ENCODE measurements around the gene TFB1M.

The TFB1M gene

DNA sequence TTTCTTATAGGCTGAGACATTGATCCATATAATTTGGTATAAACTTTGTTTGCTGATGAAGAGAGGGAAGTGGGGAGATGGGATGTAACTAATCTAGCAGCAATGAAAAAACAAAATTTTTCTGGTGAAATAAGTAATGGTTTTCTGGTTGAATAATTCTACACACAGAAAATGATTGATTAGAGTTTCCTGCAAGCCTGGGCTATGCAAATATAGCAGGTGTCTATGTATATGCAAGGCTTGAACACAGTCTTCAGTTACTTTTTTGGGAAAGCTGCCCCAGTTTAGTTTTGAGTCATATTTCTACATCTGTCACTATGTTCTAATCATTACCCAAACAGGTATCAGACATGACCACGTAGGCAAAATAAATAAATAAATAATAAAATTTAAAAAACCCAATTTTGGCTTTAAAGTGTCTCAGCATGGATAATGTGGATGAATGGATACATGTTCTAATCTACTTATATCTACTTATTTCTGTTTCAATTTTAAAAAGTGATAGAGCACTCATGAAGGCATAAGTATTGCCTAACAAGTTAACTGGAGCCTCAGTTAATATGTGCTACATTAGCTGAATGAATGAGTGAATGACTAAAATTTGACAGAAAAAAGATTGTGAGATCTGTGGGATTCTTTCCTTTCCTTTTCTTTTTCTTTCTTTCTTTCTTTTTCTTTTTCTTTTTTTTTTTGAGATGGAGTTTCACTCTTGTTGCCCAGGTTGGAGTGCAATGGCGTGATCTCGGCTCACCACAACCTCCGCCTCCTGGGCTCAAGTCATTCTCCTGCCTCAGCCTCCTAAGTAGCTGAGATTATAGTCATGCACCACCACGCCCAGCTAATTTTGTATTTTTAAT, 37.2 kb upstream of the TFB1M start:
- TF ChIP-seq, protein P1, sequence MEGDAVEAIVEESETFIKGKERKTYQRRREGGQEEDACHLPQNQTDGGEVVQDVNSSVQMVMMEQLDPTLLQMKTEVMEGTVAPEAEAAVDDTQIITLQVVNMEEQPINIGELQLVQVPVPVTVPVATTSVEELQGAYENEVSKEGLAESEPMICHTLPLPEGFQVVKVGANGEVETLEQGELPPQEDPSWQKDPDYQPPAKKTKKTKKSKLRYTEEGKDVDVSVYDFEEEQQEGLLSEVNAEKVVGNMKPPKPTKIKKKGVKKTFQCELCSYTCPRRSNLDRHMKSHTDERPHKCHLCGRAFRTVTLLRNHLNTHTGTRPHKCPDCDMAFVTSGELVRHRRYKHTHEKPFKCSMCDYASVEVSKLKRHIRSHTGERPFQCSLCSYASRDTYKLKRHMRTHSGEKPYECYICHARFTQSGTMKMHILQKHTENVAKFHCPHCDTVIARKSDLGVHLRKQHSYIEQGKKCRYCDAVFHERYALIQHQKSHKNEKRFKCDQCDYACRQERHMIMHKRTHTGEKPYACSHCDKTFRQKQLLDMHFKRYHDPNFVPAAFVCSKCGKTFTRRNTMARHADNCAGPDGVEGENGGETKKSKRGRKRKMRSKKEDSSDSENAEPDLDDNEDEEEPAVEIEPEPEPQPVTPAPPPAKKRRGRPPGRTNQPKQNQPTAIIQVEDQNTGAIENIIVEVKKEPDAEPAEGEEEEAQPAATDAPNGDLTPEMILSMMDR (IDR thresholded peaks at IDR 0.05) = no peak
- Mint-ChIP-seq H3K36me3 (ENCODE audit: low read depth) (peaks cover 24% of the 10 kb centered on the region), H3K4me1 (no peaks in the 10 kb centered on the region), H3K27ac (no peak overlapping the region), H3K9me3 (peaks cover 74% of the 10 kb centered on the region), H3K4me3 (no peak overlapping the region), H3K27me3 (ENCODE audit: low read depth, poor library complexity) (no peaks in the 10 kb centered on the region)
- no peak for DNase-seq

DNA sequence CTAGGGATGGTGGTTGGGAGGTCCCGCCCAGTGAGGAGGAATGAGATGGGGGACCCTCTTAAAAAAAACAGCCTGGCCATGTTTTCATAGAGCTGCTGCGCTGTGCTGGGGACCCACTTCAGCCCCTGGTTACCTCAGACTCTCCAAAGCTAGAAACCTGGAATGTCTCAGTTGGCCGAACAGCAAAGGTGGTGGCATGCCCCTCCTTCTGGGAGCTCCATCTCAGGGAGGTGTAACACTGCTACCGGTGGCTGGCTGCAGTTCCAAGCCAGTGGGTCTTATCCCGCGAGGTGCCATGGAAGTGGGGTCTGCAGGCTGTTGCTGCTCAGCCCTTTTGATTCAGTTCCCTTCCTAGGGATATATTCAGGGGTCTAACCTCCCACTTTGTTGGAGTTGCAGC, 35.7 kb upstream of the TFB1M start:
- peak overlapping the region; percentile 69 for H3K27ac Mint-ChIP-seq
- H3K27me3 Mint-ChIP-seq (ENCODE audit: low read depth, poor library complexity) = no peaks in the 10 kb centered on the region
- DNase-seq = no peak
- H3K9me3 Mint-ChIP-seq = peaks cover 80% of the 10 kb centered on the region
- TF ChIP-seq, protein P1 (IDR thresholded peaks at IDR 0.05) = no peak
- no peaks in the 10 kb centered on the region for H3K4me1 Mint-ChIP-seq
- H3K4me3 Mint-ChIP-seq = no peak overlapping the region
- H3K36me3 Mint-ChIP-seq (ENCODE audit: low read depth) = peaks cover 33% of the 10 kb centered on the region

DNA sequence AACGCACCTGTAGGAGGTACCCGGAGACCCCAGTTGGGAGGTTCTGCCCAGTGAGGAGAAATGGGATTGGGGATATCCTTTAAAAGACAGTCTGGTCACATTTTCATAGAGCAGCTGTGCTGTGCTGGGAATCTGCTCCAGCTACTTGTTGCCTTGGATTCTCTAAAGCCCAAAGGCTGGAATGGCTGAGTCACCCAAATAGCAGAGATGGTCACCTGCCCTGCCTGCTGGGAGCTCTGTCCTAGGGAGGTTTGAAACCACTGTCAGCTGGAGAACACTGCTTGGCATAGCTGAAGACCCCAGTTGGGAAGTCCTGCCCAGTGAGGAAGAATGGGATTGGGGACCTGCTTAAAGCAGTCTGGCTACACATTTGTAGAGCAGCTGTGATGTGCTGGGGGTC, 34.8 kb upstream of the TFB1M start:
- Mint-ChIP-seq H3K9me3 (peaks cover 80% of the 10 kb centered on the region), H3K4me3 (no peak overlapping the region), H3K27me3 (ENCODE audit: low read depth, poor library complexity) (no peaks in the 10 kb centered on the region), H3K36me3 (ENCODE audit: low read depth) (peaks cover 29% of the 10 kb centered on the region), H3K27ac (no peak overlapping the region), H3K4me1 (no peaks in the 10 kb centered on the region)
- TF ChIP-seq, protein P1 (IDR thresholded peaks at IDR 0.05) = no peak
- DNase-seq = no peak

DNA sequence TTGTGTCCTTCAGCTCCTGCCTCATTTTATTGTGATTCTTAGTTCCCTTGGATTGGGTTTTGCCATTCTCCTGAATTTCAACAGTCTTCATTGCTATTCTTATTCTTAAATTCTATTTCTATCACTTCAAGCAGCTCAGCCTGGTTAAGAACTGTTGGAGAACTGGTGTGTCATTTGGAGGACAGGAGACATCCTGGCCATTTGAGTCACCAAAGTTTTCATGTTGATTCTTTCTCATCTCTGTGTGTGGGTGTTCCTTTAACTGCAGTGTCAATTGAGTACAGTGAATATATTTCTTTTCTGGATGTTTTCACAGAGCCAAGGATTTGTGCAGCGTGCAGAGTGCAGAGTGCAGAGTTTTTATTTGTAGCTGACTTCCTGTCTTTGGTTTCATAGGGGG, 33.5 kb upstream of the TFB1M start:
- no peak for DNase-seq
- peaks cover 27% of the 10 kb centered on the region for H3K36me3 Mint-ChIP-seq (ENCODE audit: low read depth)
- no peak overlapping the region for H3K4me3 Mint-ChIP-seq
- H3K27me3 Mint-ChIP-seq (ENCODE audit: low read depth, poor library complexity) = no peaks in the 10 kb centered on the region
- H3K27ac Mint-ChIP-seq = no peak overlapping the region
- no peaks in the 10 kb centered on the region for H3K4me1 Mint-ChIP-seq
- H3K9me3 Mint-ChIP-seq = peaks cover 67% of the 10 kb centered on the region
- TF ChIP-seq, protein P1 (IDR thresholded peaks at IDR 0.05) = no peak

DNA sequence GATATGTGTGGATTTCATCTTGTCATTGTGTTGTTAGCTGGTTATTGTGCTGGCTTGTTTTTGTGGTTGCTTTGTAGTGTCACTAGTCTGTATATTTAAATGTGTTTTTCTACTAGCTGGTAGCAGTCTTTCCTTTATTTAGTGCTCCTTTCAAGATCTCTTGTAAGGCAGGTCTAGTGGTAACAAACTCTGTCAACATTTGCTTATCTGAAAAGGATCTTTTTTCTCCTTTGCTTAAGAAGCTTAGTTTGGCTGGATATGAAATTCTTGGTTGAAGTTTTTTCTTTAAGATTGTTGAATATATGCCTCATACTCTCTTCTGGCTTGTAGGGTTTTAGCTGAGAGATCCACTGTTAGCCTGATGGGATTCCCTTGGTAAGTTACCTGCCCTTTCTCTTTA, 32.7 kb upstream of the TFB1M start:
- H3K36me3 Mint-ChIP-seq (ENCODE audit: low read depth) = peaks cover 27% of the 10 kb centered on the region
- TF ChIP-seq, protein P1 (IDR thresholded peaks at IDR 0.05) = no peak
- peaks cover 59% of the 10 kb centered on the region for H3K9me3 Mint-ChIP-seq
- no peaks in the 10 kb centered on the region for H3K4me1 Mint-ChIP-seq
- H3K27me3 Mint-ChIP-seq (ENCODE audit: low read depth, poor library complexity) = no peaks in the 10 kb centered on the region
- no peak for DNase-seq
- H3K4me3 Mint-ChIP-seq = no peak overlapping the region
- H3K27ac Mint-ChIP-seq = no peak overlapping the region
